GM19035 (cell line): ENCODE measurements around the gene SLC9A5.
A peak's percentile ranks its signal among the peaks of the same experiment; 100 is the strongest.

Source experiments
- ATAC-seq: cut with Tn5 transposase; IDR thresholded peaks from one replicate; pipeline ENCODE4 v1.9.1; 2021; ENCODE audit not compliant: unreplicated experiment

The SLC9A5 gene

GRCh38 chr16:67305216-67306071 is 56.7 kb downstream of the SLC9A5 start:
- ATAC-seq, result no peak

GRCh38 chr16:67310561-67310960 is 61.8 kb downstream of the SLC9A5 start:
- no peak for ATAC-seq

- ATAC-seq, result peak; percentile 71
These were observed 63.1 kb downstream of the SLC9A5 start for GRCh38 chr16:67311607-67312488.

GRCh38 chr16:67312719-67313118 is 63.9 kb downstream of the SLC9A5 start:
- ATAC-seq, result no peak

GRCh38 chr16:67317853-67318252 is 69.1 kb downstream of the SLC9A5 start:
- no peak for ATAC-seq
